ENCODE measurements around the gene PRPSAP1.

DNA sequence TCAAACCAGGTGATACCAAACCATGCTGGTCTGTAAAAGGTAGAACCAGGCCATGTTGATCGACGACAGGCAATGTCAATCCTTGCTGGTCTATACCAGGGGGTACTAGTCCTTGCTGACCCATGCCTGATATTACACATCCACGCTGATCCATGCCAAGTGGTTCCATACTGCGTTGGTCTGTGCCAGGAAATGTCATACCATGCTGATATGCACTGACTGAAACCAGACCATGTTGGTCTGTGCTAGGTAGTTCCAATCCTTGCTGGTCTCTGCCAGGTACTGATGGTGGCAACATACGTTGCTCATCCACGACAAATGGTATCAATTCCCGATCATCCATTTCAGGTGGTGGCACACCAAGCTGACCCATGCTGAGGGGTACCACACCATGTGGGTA is 60.6 kb downstream of the PRPSAP1 start:
- TF ChIP-seq CTCF (IDR thresholded peaks at IDR 0.05), result no peak
- TF ChIP-seq POLR2AphosphoS5 (IDR thresholded peaks at IDR 0.05; ENCODE audit: low read depth, low read length), result no peak
- TF ChIP-seq, protein P1, sequence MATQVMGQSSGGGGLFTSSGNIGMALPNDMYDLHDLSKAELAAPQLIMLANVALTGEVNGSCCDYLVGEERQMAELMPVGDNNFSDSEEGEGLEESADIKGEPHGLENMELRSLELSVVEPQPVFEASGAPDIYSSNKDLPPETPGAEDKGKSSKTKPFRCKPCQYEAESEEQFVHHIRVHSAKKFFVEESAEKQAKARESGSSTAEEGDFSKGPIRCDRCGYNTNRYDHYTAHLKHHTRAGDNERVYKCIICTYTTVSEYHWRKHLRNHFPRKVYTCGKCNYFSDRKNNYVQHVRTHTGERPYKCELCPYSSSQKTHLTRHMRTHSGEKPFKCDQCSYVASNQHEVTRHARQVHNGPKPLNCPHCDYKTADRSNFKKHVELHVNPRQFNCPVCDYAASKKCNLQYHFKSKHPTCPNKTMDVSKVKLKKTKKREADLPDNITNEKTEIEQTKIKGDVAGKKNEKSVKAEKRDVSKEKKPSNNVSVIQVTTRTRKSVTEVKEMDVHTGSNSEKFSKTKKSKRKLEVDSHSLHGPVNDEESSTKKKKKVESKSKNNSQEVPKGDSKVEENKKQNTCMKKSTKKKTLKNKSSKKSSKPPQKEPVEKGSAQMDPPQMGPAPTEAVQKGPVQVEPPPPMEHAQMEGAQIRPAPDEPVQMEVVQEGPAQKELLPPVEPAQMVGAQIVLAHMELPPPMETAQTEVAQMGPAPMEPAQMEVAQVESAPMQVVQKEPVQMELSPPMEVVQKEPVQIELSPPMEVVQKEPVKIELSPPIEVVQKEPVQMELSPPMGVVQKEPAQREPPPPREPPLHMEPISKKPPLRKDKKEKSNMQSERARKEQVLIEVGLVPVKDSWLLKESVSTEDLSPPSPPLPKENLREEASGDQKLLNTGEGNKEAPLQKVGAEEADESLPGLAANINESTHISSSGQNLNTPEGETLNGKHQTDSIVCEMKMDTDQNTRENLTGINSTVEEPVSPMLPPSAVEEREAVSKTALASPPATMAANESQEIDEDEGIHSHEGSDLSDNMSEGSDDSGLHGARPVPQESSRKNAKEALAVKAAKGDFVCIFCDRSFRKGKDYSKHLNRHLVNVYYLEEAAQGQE (IDR thresholded peaks at IDR 0.05; ENCODE audit: insufficient read depth in 1 of 2, low read depth in 2 of 2, low read length in 1 of 2), result no peak
